NCI-H446 (cell line): ENCODE measurements around the gene STK4.

Experiments
- DNase-seq, 2 experiments: peaks; one replicate each; lab custom pipeline; 2025; lab: John Stamatoyannopoulos, UW

Gene STK4

GRCh38 chr20:45028424-45029136 lies 62.3 kb downstream of the STK4 start:
- no peak for DNase-seq

GRCh38 chr20:45029884-45030283 lies 63.6 kb downstream of the STK4 start:
- DNase-seq, result no peak

DNA sequence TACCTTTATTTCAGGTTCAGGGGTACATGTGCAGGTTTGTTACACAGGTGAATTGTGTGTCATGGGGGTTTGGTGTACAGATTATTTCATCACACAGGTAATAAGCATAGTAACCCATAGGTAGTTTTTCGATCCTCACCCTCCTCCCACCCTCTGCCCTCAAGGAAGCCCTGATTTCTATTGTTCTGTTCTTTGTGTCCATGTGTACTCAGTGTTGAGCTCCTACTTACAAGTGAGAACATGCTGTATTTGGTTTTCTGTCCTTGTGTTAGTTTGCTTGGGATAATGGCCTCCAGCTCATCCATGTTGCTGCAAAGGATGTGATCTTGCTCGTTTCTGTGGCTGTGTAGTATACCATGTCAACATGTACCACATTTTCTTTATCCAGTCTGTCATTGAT lies 66.0 kb downstream of the STK4 start:
- no peak for DNase-seq

- DNase-seq, result no peak
These were observed 66.5 kb downstream of the STK4 start for GRCh38 chr20:45032781-45033180.

GRCh38 chr20:45034436-45034835 lies 68.1 kb downstream of the STK4 start:
- DNase-seq, result no peak

- DNase-seq, result no peak
These were observed 69.9 kb downstream of the STK4 start for GRCh38 chr20:45036044-45036755.

GRCh38 chr20:45037050-45037449 lies 70.7 kb downstream of the STK4 start:
- peak in 1 of 2 experiments; percentile 27 for DNase-seq

DNA sequence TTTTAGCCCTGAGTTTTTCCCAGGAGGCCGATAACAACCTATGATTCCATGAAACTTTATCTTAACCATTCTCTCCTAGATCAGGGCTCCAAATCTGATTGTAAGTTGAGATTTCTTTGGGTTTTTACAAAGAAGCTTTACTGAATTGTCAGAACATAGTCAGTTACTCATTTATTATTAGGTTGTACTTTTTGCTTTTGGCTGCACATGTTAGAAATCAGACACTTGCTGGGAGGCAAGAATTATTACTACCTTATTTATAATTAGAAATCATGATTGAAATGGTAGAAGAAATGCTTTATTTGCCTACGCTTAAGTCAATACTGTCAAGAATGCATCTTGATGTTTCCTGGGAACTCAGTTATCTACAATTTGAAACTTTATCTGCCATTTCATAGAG lies 71.3 kb downstream of the STK4 start:
- DNase-seq, result no peak

GRCh38 chr20:45038745-45039474 lies 72.6 kb downstream of the STK4 start:
- DNase-seq, result no peak

DNA sequence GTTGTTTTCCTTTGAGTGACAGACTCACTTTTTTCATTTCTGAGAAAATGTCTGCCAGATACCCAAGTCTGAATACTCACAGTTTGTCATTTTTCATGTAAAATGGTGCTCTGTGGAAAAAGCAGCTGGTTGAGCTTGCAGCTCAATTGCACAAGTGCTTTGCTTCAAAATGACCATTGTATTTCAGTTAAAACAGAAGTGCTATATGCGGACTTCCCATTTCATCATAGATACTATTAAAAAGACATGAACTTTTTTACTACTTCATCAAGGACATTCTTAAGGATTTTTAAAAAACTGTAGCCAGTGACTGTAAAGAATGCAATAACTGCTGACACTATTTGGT lies 73.1 kb downstream of the STK4 start:
- DNase-seq, result no peak

DNA sequence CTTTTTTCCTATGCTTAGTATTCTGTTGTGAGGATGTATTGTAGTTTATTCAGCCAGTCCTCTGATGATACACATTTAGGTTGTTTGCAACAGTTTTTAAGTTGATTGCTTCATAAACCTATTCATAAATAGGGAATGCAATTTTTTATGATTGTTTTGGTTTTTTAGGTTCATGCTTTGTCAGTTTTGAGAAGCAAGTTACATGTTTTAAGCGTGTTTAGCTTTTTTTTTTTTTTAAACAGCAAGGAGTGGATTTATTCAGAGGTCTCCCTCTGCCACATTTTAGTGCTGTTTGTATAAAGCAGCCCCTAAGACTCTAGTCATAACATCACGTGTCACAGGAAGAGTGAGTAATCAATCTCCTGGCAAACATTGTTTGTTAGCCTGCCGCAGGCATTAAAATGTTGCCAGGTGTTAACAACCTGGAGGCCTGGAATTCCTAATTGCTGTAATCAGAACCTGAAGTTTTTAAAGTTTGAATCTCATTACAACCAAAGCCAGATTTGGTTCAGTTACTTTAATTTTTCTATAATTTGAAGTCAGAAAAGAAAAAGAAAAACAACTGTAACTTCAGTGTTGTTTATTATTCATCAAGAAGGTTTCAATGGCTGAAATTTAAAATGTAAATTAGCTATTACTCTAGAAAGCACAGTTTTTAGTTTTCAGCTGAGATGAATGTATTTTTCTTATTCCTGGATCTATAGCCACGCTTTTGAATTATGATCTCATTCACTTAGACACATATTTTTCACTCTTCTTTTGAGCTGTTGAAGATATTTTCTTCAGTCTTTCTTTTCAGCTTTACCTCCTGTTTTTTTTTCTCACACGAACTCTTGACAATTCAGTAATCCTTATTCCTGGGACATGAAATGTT lies 75.4 kb downstream of the STK4 start:
- DNase-seq, result no peak

DNA sequence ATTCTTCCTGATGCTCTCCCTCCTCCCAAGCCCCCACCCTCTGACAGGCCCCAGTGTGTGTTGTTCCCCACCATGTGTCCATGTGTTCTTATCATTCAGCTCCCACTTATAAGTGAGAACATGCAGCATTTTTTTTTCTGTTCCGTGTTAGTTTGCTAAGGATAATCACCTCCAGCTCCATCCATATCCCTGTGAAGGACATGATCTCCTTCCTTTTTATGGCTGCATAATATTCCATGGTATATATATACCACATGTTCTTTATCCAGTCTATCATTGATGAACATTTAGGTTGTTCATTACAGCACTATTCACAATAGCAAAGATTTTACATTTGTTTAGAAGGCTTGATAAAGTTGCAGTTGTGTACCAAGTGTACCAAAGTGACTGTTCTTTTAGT lies 76.7 kb downstream of the STK4 start:
- DNase-seq, result no peak

- DNase-seq, result peak; percentile 47 to 90
These were observed 77.8 kb downstream of the STK4 start for GRCh38 chr20:45044084-45044573.

DNA sequence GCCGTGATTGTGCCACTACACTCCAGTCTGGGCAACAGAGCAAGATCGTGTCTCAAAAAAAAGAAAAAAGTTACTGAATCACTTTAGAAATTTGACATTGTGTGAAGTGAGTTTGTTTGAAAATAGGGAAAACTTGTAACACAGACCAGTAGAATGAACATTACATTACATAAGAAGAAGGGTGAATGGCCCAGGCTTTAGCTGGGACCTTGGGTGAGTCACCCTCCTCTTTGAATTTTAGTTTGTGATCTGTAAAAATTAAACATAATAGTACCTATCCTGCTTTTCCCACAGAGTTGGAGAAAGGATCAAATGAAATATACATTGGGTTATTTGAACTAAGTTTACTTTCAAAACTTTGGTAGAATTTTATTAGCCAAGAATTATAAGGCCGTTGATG lies 78.3 kb downstream of the STK4 start:
- DNase-seq, result no peak

- DNase-seq, result no peak
These were observed 81.3 kb downstream of the STK4 start for GRCh38 chr20:45047581-45048119.

- no peak for DNase-seq
These were observed 83.1 kb downstream of the STK4 start for GRCh38 chr20:45049438-45049837.

GRCh38 chr20:45049904-45050471 lies 83.7 kb downstream of the STK4 start:
- no peak for DNase-seq

DNA sequence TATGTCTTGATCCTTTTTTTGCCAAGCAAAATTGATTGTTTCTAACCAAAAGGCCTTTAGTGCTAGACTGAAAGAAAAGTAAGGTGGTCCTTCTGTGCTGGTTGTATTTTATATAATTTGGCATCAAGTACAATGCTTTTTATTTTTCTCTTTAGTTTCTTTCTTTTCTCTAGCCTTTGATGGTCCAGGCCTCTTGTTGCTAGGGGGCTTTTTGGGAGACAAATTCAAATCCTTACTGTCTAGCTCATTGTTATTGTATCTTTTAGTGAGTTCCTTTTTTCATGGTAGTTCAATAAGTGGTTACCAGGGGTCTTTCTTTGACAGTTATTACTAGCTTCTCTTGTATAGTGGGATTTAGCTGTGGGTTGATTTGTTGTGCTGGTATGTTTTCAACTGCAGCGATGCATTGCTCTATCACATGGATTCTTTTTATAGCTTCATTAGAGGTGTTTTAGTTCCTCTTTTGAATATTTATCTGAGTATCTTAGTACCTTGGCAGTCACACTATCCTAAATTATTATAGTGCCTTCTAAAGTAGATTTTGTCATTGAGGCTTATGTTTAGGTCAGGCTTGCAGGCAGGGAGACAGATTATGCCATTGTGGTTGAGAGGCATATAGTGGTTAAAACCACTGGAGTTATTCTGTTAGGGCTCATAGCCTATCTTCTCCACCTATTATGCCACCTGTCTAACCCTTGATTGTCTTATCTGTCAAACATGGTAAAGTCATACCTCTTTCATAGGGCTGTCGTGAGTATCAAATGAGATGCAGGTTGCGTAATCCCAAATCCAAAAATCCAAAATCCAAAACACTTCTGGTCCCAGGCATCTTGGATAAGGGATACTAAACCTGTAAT lies 85.1 kb downstream of the STK4 start:
- DNase-seq, result no peak

DNA sequence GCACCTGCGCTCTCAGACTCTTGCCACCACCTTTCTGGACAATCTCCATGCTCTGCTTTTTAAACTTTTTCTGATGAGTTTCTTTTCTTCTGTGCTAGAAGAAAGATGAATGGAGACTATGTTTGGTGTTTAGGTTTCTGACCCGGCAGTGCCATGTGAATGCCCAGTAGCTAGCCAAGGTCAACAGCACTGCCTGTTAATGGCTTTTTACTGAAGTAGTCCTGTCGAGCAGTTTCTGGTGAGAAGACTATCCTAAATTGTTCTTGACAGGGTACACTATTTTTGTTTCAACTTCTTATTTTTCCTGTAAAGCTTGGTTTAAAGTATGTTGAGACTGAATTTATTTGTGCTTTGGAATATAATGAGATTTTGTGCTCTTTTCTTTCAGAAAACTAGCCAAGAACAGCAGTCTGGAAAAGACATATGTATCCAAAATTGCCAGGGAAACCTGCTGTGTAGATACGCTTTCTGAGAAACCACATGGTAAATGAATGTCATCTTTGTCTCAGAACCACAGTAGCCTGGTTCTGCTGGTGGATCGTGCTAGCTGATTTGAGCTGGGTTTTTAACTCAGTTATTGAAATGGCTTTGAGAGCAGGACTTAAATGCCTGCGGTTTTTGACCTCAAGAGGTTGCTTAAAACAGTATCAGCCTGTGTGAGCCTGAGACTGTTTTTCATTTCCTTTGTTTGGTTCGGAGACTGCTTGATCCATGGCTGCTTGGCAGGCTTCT lies 86.6 kb downstream of the STK4 start:
- DNase-seq, result no peak
